H9 (cell line): ENCODE data around the gene CDH4. TPM values are rescaled to one million over a fixed set of nuclear protein-coding genes. Genes with fewer than 3 reads are reported as not detected.
A peak's percentile ranks its signal among the peaks of the same experiment; 100 is the strongest.

Experiments used
- DNase-seq: peaks from one replicate; pipeline ENCODE4 v3.0.0-alpha.2; 2017
- H2AFZ ChIP-seq: one replicate; pipeline ENCODE4 v1.6.1; 2013; ENCODE audit warnings: mild to moderate bottlenecking, low read length, control low read depth, moderate library complexity
- H2AK5ac ChIP-seq: 2 replicates; pipeline ENCODE4 v1.6.1; 2013; ENCODE audit warnings: low read length, control low read depth, mixed read lengths; ENCODE audit not compliant: insufficient read length
- H2BK120ac ChIP-seq: one replicate; pipeline ENCODE4 v1.6.1; 2013; ENCODE audit warnings: low read depth, mild to moderate bottlenecking, low read length, control low read depth, inconsistent platforms; ENCODE audit not compliant: poor library complexity, severe bottlenecking
- H2BK12ac ChIP-seq: 2 replicates; pipeline ENCODE4 v1.6.1; 2013; ENCODE audit warnings: low read length, control low read depth, mixed read lengths, low read depth; ENCODE audit not compliant: insufficient read length
- H2BK15ac ChIP-seq: 2 replicates; pipeline ENCODE4 v1.6.1; 2013; ENCODE audit warnings: low read depth, low read length, control low read depth
- H2BK20ac ChIP-seq: one replicate; pipeline ENCODE4 v1.6.1; 2013; ENCODE audit warnings: low read depth, mild to moderate bottlenecking, low read length, control low read depth, inconsistent platforms; ENCODE audit not compliant: poor library complexity, severe bottlenecking
- H2BK5ac ChIP-seq: 2 replicates; pipeline ENCODE4 v1.6.1; 2013; ENCODE audit warnings: low read length, control low read depth, mixed read lengths; ENCODE audit not compliant: insufficient read length
- H3K14ac ChIP-seq: 2 replicates; pipeline ENCODE4 v1.6.1; 2013; ENCODE audit warnings: low read length, control low read depth; ENCODE audit not compliant: insufficient read depth
- H3K18ac ChIP-seq: 2 replicates; pipeline ENCODE4 v1.6.1; 2013; ENCODE audit warnings: low read depth, mild to moderate bottlenecking, mixed read lengths, low read length, control low read depth; ENCODE audit not compliant: insufficient read length
- H3K23ac ChIP-seq: 2 replicates; pipeline ENCODE4 v1.6.1; 2013; ENCODE audit warnings: low read length, control low read depth, mixed read lengths, low read depth; ENCODE audit not compliant: insufficient read length
- H3K23me2 ChIP-seq: 2 replicates; pipeline ENCODE4 v1.6.1; 2013; ENCODE audit warnings: low read depth, mild to moderate bottlenecking, mixed read lengths, low read length, control low read depth; ENCODE audit not compliant: insufficient read length, poor library complexity, severe bottlenecking
- H3K27ac ChIP-seq: 2 replicates; pipeline ENCODE4 v1.5.1; 2013; ENCODE audit warnings: low read length, control low read depth, mixed read lengths, low read depth; ENCODE audit not compliant: insufficient read length
- H3K27me3 ChIP-seq: 2 replicates; pipeline ENCODE4 v1.6.1; 2013; ENCODE audit warnings: low read length, control low read depth, inconsistent platforms; ENCODE audit not compliant: insufficient read depth
- H3K4ac ChIP-seq: 2 replicates; pipeline ENCODE4 v1.6.1; 2013; ENCODE audit warnings: low read depth, mild to moderate bottlenecking, control low read depth, inconsistent platforms, low read length, moderate library complexity
- H3K4me1 ChIP-seq: 2 replicates; pipeline ENCODE4 v1.6.1; 2013; ENCODE audit warnings: low read length, control low read depth, inconsistent platforms; ENCODE audit not compliant: insufficient read depth
- H3K4me2 ChIP-seq: 2 replicates; pipeline ENCODE4 v1.6.1; 2013; ENCODE audit warnings: low read length, control low read depth, mixed read lengths; ENCODE audit not compliant: insufficient read length, insufficient read depth
- H3K56ac ChIP-seq: 2 replicates; pipeline ENCODE4 v1.6.1; 2013; ENCODE audit warnings: low read depth, mild to moderate bottlenecking, mixed read lengths, low read length, control low read depth; ENCODE audit not compliant: insufficient read length
- H3K79me1 ChIP-seq: 2 replicates; pipeline ENCODE4 v1.6.1; 2013; ENCODE audit warnings: low read depth, mild to moderate bottlenecking, moderate library complexity, low read length, control low read depth, inconsistent platforms; ENCODE audit not compliant: insufficient read depth, poor library complexity, severe bottlenecking
- H3K79me2 ChIP-seq: 2 replicates; pipeline ENCODE4 v1.6.1; 2013; ENCODE audit warnings: low read length, control low read depth, inconsistent platforms; ENCODE audit not compliant: insufficient read depth
- H3K9ac ChIP-seq: 2 replicates; pipeline ENCODE4 v1.6.1; 2013; ENCODE audit warnings: low read length, control low read depth, mixed read lengths; ENCODE audit not compliant: insufficient read length; ENCODE audit errors: extremely low read depth
- H3K9me3 ChIP-seq: one replicate; pipeline ENCODE4 v1.6.1; 2013; ENCODE audit warnings: low read depth, low read length, inconsistent platforms; ENCODE audit not compliant: control insufficient read depth
- H3T11ph ChIP-seq: one replicate; pipeline ENCODE4 v1.6.1; 2013; ENCODE audit warnings: mild to moderate bottlenecking, low read length, control low read depth, inconsistent platforms
- H4K20me1 ChIP-seq: one replicate; pipeline ENCODE4 v1.6.1; 2013; ENCODE audit not compliant: control insufficient read depth, insufficient read length, insufficient read depth
- H4K5ac ChIP-seq: 2 replicates; pipeline ENCODE4 v1.6.1; 2013; ENCODE audit warnings: low read depth, mild to moderate bottlenecking, mixed read lengths, low read length, control low read depth; ENCODE audit not compliant: insufficient read length
- H4K8ac ChIP-seq: replicated peaks from 2 replicates; pipeline ENCODE4 v1.6.1; 2013; ENCODE audit warnings: low read length, control low read depth, mixed read lengths, low read depth; ENCODE audit not compliant: insufficient read length
- H4K91ac ChIP-seq: 2 replicates; pipeline ENCODE4 v1.6.1; 2013; ENCODE audit warnings: low read depth, mild to moderate bottlenecking, moderate library complexity, mixed read lengths, low read length, control low read depth; ENCODE audit not compliant: insufficient read length
- H3K27ac Mint-ChIP-seq, 3 experiments: 2 replicates in 2 of 3; 3 replicates in 1 of 3; pipeline ENCODE4 v1.8.0; 2020 to 2021; ENCODE audit warnings: mixed read lengths in 3 of 3, mild to moderate bottlenecking in 1 of 3, moderate library complexity in 1 of 3
- H3K27me3 Mint-ChIP-seq: 2 replicates; pipeline ENCODE4 v1.8.0; 2021; ENCODE audit warnings: low read depth, mild to moderate bottlenecking, moderate library complexity, mixed read lengths
- H3K36me3 Mint-ChIP-seq, 3 experiments: 2 replicates in 2 of 3; 3 replicates in 1 of 3; pipeline ENCODE4 v1.8.0; 2020 to 2021; ENCODE audit warnings: low read depth in 3 of 3, mixed read lengths in 3 of 3; ENCODE audit not compliant: insufficient read depth in 1 of 3
- H3K4me1 Mint-ChIP-seq, 2 experiments: 2 replicates each; pipeline ENCODE4 v1.8.0; 2020; ENCODE audit warnings: mixed read lengths in 2 of 2
- H3K4me3 Mint-ChIP-seq, 2 experiments: 2 replicates in 1 of 2; 3 replicates in 1 of 2; pipeline ENCODE4 v1.8.0; 2020 to 2021; ENCODE audit warnings: mild to moderate bottlenecking in 2 of 2, mixed read lengths in 2 of 2, moderate library complexity in 1 of 2
- H3K9me3 Mint-ChIP-seq, 2 experiments: 2 replicates in 1 of 2; 3 replicates in 1 of 2; pipeline ENCODE4 v1.8.0; 2020; ENCODE audit warnings: mild to moderate bottlenecking in 2 of 2, mixed read lengths in 2 of 2, moderate library complexity in 1 of 2
- CTCF ChIP-seq: fragments of 200-600 bp; sonication (generic); conservative IDR thresholded peaks from 3 replicates; pipeline ENCODE4 v1.8.0; 2021; ENCODE audit warnings: antibody characterized with exemption, mild to moderate bottlenecking
- WGBS: extraction: QIAGEN DNeasy Blood & Tissue Kit; methylation state at CpG from one replicate; pipeline ENCODE4 v1.1.7; 2013; ENCODE audit warnings: missing lambda C conversion rate, low lambda C conversion rate, mixed read lengths; ENCODE audit not compliant: insufficient read length; ENCODE audit errors: extremely low coverage; 5-methylcytosine and 5-hydroxymethylcytosine counted together
- total RNA-seq: library from RNA; stranded (reverse); gene quantifications from 2 replicates; pipeline ENCODE4 v1.2.1, GENCODE V29; 2021

CDH4 gene
- total RNA-seq, 1 experiment from 2014 or later, result 3.0 TPM

- H3K27me3 Mint-ChIP-seq, result peaks cover 47% of the 10 kb centered on the region
- peaks cover 15 to 17% of the 10 kb centered on the region in 2 experiments for H3K4me1 Mint-ChIP-seq
- Histone ChIP-seq H3K27me3 (no peaks in the 10 kb centered on the region; the same call in 1 of the 2 replicates), H2BK20ac (no peak overlapping the region), H3K9me3 (no peaks in the 10 kb centered on the region), H3K14ac (no peak overlapping the region), H3K9ac (no peak overlapping the region), H3K79me1 (no peaks in the 10 kb centered on the region), H4K5ac (no peak overlapping the region), H2AFZ (no peak overlapping the region), H2BK12ac (no peak overlapping the region), H4K91ac (no peak overlapping the region), H3K27ac (no peak overlapping the region), H3K23ac (no peak overlapping the region), H3K4me1 (no peaks in the 10 kb centered on the region), H2BK120ac (no peak overlapping the region), H4K20me1 (no peaks in the 10 kb centered on the region), H3T11ph (no peak overlapping the region), H4K8ac (no peak overlapping the region), H3K4ac (no peak overlapping the region), H3K56ac (no peak overlapping the region), H3K18ac (no peak overlapping the region), H3K23me2 (no peaks in the 10 kb centered on the region), H2BK15ac (no peak overlapping the region), H2BK5ac (no peak overlapping the region), H3K79me2 (no peaks in the 10 kb centered on the region; the same call in 1 of the 2 replicates), H3K4me2 (no peak overlapping the region), H2AK5ac (no peak overlapping the region)
- H3K9me3 Mint-ChIP-seq, result peaks cover 0 to 14% of the 10 kb centered on the region in 2 experiments; a peak in 2 of 5 replicates
- WGBS, result no CpG with 5 or more reads among the region's 8 CpGs
- H3K4me3 Mint-ChIP-seq, result no peak overlapping the region
- TF ChIP-seq CTCF, result no peak
- peaks cover 0 to 2% (median 0%) of the 10 kb centered on the region in 3 experiments; a peak in 2 of 7 replicates for H3K36me3 Mint-ChIP-seq
- peak overlapping the region in 1 of 3 experiments; percentile 44; a peak in 1 of 7 replicates for H3K27ac Mint-ChIP-seq
- no peak for DNase-seq
Measured at GRCh38 chr20:61646453-61646852, 394.4 kb downstream of the CDH4 start.
